HFF-Myc (cell line): ENCODE results near the gene TNFSF15.

ENCODE experiments used
- DNase-seq: peaks from one replicate; pipeline ENCODE4 v3.0.0-alpha.2; 2011; ENCODE audit warnings: low read depth; ENCODE audit errors: extremely low read depth
- H3K4me3 ChIP-seq: replicated peaks from 2 replicates; pipeline ENCODE4 v1.5.1; 2011; ENCODE audit warnings: low read depth, mild to moderate bottlenecking, control low read depth, low read length
- TF ChIP-seq, protein P1 (sequence below): IDR thresholded peaks from 2 replicates; pipeline ENCODE4 v1.5.1; 2012; ENCODE audit warnings: mild to moderate bottlenecking, low read depth, low read length, control low read depth; ENCODE audit errors: missing control alignments

Gene TNFSF15

GRCh38 chr9:114818178-114818577, 12.3 kb upstream of the TNFSF15 start:
- no peak overlapping the region for H3K4me3 ChIP-seq
- no peak for DNase-seq
- TF ChIP-seq, protein P1, sequence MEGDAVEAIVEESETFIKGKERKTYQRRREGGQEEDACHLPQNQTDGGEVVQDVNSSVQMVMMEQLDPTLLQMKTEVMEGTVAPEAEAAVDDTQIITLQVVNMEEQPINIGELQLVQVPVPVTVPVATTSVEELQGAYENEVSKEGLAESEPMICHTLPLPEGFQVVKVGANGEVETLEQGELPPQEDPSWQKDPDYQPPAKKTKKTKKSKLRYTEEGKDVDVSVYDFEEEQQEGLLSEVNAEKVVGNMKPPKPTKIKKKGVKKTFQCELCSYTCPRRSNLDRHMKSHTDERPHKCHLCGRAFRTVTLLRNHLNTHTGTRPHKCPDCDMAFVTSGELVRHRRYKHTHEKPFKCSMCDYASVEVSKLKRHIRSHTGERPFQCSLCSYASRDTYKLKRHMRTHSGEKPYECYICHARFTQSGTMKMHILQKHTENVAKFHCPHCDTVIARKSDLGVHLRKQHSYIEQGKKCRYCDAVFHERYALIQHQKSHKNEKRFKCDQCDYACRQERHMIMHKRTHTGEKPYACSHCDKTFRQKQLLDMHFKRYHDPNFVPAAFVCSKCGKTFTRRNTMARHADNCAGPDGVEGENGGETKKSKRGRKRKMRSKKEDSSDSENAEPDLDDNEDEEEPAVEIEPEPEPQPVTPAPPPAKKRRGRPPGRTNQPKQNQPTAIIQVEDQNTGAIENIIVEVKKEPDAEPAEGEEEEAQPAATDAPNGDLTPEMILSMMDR, result no peak

DNA sequence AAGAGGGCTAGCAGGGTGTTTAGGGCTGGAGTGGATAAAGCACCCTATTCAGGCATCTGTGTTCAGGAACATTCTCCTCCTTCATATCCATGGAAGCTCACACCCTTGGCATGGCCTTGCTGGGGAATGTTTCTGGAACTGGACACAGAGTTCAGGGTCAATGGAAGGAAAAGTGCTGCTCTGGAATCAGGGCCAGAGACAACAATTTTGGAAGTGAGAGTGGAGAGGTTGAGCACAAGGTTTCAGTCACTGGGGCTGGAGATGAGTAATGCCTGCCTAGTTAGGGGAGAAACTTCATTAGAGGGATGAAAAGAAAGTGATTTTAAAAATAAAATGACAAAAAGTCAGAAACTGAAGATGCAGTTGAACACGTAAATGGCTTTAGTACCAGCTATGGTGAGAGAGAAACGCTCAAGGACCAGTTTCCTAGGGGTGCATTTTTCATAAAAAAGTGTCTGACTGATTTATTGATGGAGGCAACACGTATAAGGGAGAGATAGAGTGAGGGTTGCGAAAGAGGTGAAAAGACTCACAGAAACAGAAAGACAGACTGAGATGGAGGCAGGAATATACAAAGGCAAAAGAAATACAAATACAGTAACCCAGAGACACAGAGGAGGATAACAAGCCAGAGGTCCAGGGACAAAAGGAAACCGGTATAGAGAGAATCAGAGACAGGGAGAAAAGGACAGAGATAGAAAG, 8.0 kb upstream of the TNFSF15 start:
- TF ChIP-seq, protein P1, result no peak
- H3K4me3 ChIP-seq, result no peak overlapping the region
- DNase-seq, result no peak

- no peak overlapping the region for H3K4me3 ChIP-seq
- TF ChIP-seq, protein P1, result no peak
- no peak for DNase-seq
Measured at GRCh38 chr9:114811966-114812636, 6.3 kb upstream of the TNFSF15 start.

DNA sequence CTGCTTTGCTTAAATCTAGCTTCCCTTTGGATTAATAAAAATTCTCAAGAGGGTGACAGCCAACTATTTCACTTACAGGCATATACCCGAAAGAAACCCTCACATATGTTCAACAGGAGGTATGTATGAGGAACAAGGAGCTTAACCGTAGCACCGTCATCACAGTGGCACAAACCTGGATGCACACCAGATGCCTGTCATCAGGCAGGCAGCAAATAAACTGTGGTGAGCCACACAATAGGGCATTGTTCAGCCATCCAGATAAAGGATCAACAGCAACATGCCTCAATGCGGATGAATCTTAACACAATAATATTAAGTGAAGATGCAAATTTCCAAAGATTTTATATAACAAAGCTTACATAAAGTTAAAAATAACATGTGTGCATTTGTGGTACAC, 5.5 kb upstream of the TNFSF15 start:
- no peak overlapping the region for H3K4me3 ChIP-seq
- TF ChIP-seq, protein P1, result no peak
- DNase-seq, result no peak

DNA sequence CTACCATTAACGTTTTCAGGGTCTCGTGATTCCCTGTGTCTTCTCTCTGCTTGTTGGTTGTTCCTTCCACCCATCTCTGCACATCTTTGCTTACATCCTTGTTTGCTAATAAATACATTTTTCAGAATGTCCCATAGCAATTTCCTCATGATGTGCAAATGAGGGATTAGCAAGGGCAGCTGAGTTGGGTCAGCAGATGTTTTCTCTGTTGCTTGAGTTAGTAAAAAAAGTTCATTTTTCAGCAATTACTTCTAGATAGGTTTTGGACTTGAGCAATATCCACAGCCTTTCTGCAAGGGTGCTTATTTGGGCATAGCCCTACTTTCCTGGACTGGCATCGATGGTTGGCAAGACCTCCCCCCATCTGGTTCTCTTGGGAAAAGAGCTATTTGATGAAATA, 4.8 kb upstream of the TNFSF15 start:
- TF ChIP-seq, protein P1, result no peak
- DNase-seq, result no peak
- no peak overlapping the region for H3K4me3 ChIP-seq

DNA sequence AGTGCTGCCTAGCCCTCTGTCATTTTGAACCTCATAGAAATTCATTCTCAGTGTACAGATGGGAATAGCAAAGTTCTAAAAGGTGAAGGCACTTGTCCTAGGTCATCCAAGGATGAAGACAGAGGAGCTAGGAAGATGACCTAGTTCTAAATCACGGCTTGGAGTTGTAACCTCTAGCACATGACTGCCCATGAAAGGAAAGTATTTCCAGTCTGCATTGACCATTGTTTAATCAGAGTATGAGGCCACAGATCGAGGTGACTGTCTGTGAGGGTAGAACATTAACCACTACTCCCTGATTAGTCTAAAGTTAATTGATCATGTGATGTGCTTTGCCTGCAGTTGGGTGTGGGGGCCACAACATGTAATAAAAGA, 674 bp upstream of the TNFSF15 start:
- no peak overlapping the region for H3K4me3 ChIP-seq
- no peak for DNase-seq
- TF ChIP-seq, protein P1, result no peak
